HCT116 (cell line): ENCODE measurements around the gene HNF4A.

Source experiments
- CBX3 ChIP-seq: IDR thresholded peaks from 2 replicates; pipeline ENCODE4 v1.6.1; 2012; ENCODE audit warnings: low read depth
- JUND ChIP-seq: IDR thresholded peaks from 2 replicates; pipeline ENCODE4 v1.6.1; 2012
- MAX ChIP-seq: IDR thresholded peaks from 2 replicates; pipeline ENCODE4 v1.6.1; 2012
- POLR2A ChIP-seq: IDR thresholded peaks from 2 replicates; pipeline ENCODE4 v1.7.0; 2011; ENCODE audit warnings: borderline replicate concordance; ENCODE audit not compliant: insufficient read depth, insufficient read length; ENCODE audit errors: extremely low read depth
- TF ChIP-seq, protein P1 (sequence below), 3 experiments: fragments of 200-600 bp in 1 of 3; sonication (generic) in 1 of 3; IDR thresholded peaks in 2 of 3; conservative IDR thresholded peaks in 1 of 3; 2 replicates each; pipeline ENCODE4 v1.5.1; 2012 to 2017; ENCODE audit warnings: low read depth in 2 of 3, low read length in 2 of 3, antibody characterized with exemption in 1 of 3, borderline replicate concordance in 1 of 3, control low read depth in 1 of 3, mild to moderate bottlenecking in 1 of 3, mixed read lengths in 1 of 3, mixed run types in 1 of 3, moderate library complexity in 1 of 3; ENCODE audit not compliant: insufficient read depth in 1 of 3

GRCh38 chr20:44450903-44451450 lies 95.5 kb downstream of the HNF4A start:
- no peak for TF ChIP-seq MAX
- no peak for TF ChIP-seq POLR2A
- TF ChIP-seq, protein P1, sequence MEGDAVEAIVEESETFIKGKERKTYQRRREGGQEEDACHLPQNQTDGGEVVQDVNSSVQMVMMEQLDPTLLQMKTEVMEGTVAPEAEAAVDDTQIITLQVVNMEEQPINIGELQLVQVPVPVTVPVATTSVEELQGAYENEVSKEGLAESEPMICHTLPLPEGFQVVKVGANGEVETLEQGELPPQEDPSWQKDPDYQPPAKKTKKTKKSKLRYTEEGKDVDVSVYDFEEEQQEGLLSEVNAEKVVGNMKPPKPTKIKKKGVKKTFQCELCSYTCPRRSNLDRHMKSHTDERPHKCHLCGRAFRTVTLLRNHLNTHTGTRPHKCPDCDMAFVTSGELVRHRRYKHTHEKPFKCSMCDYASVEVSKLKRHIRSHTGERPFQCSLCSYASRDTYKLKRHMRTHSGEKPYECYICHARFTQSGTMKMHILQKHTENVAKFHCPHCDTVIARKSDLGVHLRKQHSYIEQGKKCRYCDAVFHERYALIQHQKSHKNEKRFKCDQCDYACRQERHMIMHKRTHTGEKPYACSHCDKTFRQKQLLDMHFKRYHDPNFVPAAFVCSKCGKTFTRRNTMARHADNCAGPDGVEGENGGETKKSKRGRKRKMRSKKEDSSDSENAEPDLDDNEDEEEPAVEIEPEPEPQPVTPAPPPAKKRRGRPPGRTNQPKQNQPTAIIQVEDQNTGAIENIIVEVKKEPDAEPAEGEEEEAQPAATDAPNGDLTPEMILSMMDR (IDR thresholded peaks at IDR 0.05 in 2 of 3, conservative IDR thresholded peaks at IDR 0.05 in 1 of 3; ENCODE audit: borderline replicate concordance in 1 of 3, insufficient read depth in 1 of 3, low read depth in 2 of 3, low read length in 2 of 3): no peak
- TF ChIP-seq CBX3: no peak
- no peak for TF ChIP-seq JUND
